Caco-2 (cell line): ENCODE data around the gene B3GAT3. TPM values are rescaled to one million over a fixed set of nuclear protein-coding genes. Genes with fewer than 3 reads are reported as not detected.

ENCODE experiments used
- BruUV-seq: library from RNA; stranded (reverse); fragments of 400-500 nt; replicated peaks from 2 replicates; lab custom pipeline; 2021; lab: Mats Ljungman, UMichigan
- CTCF ChIA-PET: fragments of 300-600 bp; sonication (Branson Sonifier 250); formaldehyde crosslinking; loops from one replicate; lab custom pipeline; 2022; ENCODE audit warnings: antibody characterized with exemption; lab: Charles Lee
- POLR2A ChIA-PET: fragments of 300-600 bp; sonication (Branson Sonifier 250); formaldehyde crosslinking; loops from one replicate; lab custom pipeline; 2022; ENCODE audit warnings: antibody characterized with exemption; lab: Charles Lee
- DNase-seq, 2 experiments: peaks; one replicate each; pipeline versions ENCODE4 v3.0.0 to v3.0.0-alpha.2; 2020 to 2022
- H3K27me3 ChIP-seq: replicated peaks from 2 replicates; pipeline ENCODE4 v1.6.0; 2011; ENCODE audit warnings: low read length; ENCODE audit not compliant: control insufficient read depth, insufficient read depth
- H3K36me3 ChIP-seq: 2 replicates; pipeline ENCODE4 v1.5.1; 2011; ENCODE audit warnings: low read length; ENCODE audit not compliant: control insufficient read depth, insufficient read depth
- H3K4me1 ChIP-seq: fragments of 250-450 bp; sonication (Bioruptor Pico); 2 replicates; pipeline ENCODE4 v1.5.1; 2020; ENCODE audit warnings: mild to moderate bottlenecking
- H3K4me3 ChIP-seq: 2 replicates; pipeline ENCODE4 v1.5.1; 2011; ENCODE audit warnings: low read depth, mild to moderate bottlenecking, control low read depth, low read length
- H3K9me3 ChIP-seq: fragments of 250-450 bp; sonication (Bioruptor Pico); 2 replicates; pipeline ENCODE4 v1.5.1; 2020; ENCODE audit warnings: mild to moderate bottlenecking, moderate library complexity
- H3K27ac Mint-ChIP-seq: one replicate; pipeline ENCODE4 v1.8.0; 2022; ENCODE audit warnings: mixed read lengths; ENCODE audit not compliant: unreplicated experiment
- H3K27me3 Mint-ChIP-seq: one replicate; pipeline ENCODE4 v1.8.0; 2022; ENCODE audit warnings: mixed read lengths; ENCODE audit not compliant: insufficient read depth, unreplicated experiment
- H3K36me3 Mint-ChIP-seq: one replicate; pipeline ENCODE4 v1.8.0; 2022; ENCODE audit warnings: mild to moderate bottlenecking, mixed read lengths; ENCODE audit not compliant: insufficient read depth, unreplicated experiment
- H3K4me1 Mint-ChIP-seq: one replicate; pipeline ENCODE4 v1.8.0; 2022; ENCODE audit warnings: low read depth, mixed read lengths; ENCODE audit not compliant: unreplicated experiment
- H3K4me3 Mint-ChIP-seq: one replicate; pipeline ENCODE4 v1.8.0; 2022; ENCODE audit warnings: mild to moderate bottlenecking, moderate library complexity, mixed read lengths; ENCODE audit not compliant: unreplicated experiment
- H3K9me3 Mint-ChIP-seq: one replicate; pipeline ENCODE4 v1.8.0; 2022; ENCODE audit warnings: mixed read lengths; ENCODE audit not compliant: unreplicated experiment
- CTCF ChIP-seq, 2 experiments: fragments of 200-600 bp in 1 of 2; IDR thresholded peaks; 1 replicate in 1 of 2; 2 replicates in 1 of 2; pipeline versions ENCODE4 v1.5.1 to v1.8.0; 2011 to 2022; ENCODE audit warnings: antibody characterized with exemption in 1 of 2, control low read depth in 1 of 2, inconsistent platforms in 1 of 2, low read depth in 1 of 2, low read length in 1 of 2, mild to moderate bottlenecking in 1 of 2, moderate library complexity in 1 of 2; ENCODE audit not compliant: insufficient read depth in 1 of 2, severe bottlenecking in 1 of 2, unreplicated experiment in 1 of 2
- intact Hi-C: fragments of 100-400 bp; cut with micrococcal nuclease; formaldehyde crosslinking; loops from one replicate; pipeline ENCODE4 v1.10.0; 2022; ENCODE audit not compliant: unreplicated experiment
- microRNA-seq: library from miRNA; unstranded; fragments of <30 nt; microRNA quantifications from one replicate; pipeline ENCODE4 v1.2.0, GENCODE V29; 2022
- total RNA-seq: library from RNA; stranded (reverse); gene quantifications from 2 replicates; pipeline ENCODE4 v1.2.3, GENCODE V29; 2022

Gene B3GAT3
- total RNA-seq, 1 experiment from 2014 or later: 37.6 TPM

DNA sequence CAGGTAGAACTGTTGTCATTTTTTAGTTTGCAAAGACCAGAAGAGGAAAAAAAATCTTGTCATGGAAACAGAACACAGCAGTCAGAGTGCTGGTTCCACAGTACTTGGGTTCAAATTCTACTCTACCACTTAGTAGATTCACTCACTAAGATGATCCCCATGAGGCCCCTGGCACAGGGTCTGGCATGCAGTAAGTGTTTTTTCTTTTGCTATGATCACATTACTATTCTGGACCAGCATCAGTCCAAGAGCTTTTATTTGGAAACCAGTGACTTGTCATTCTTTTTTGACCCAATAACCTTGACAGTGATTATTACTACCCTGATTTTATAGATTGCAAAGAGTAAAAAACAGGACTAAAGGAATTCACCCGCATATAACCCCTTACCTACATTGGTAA, 52.2 kb downstream of the B3GAT3 start:
- TF ChIP-seq CTCF (IDR thresholded peaks at IDR 0.05; ENCODE audit: insufficient read depth in 1 of 2, low read depth in 1 of 2, low read length in 1 of 2, severe bottlenecking in 1 of 2, unreplicated experiment in 1 of 2): no peak
- Histone ChIP-seq H3K27me3 (no peaks in the 10 kb centered on the region), H3K9me3 (no peaks in the 10 kb centered on the region), H3K4me1 (peaks cover 42% of the 10 kb centered on the region), H3K36me3 (peaks cover 9% of the 10 kb centered on the region), H3K4me3 (no peak overlapping the region)
- Mint-ChIP-seq H3K36me3 (peaks cover 100% of the 10 kb centered on the region), H3K4me3 (no peak overlapping the region), H3K27ac (no peak overlapping the region), H3K4me1 (peaks cover 48% of the 10 kb centered on the region), H3K9me3 (no peaks in the 10 kb centered on the region), H3K27me3 (no peaks in the 10 kb centered on the region)
- CTCF ChIA-PET: interaction anchor here (0.6 to 0.9 kb wide), 2 partner anchors 16 to 31 kb away, joined by 3 to 4 read pairs; no protein-coding TSS in a partner anchor
- no peak for DNase-seq
- no TSS peak for BruUV-seq
- POLR2A ChIA-PET: interaction anchor here (0.6 kb wide), 1 partner anchor 9 kb away, joined by 3 read pairs; no protein-coding TSS in a partner anchor
- intact Hi-C loops: no loop called here

GRCh38 chr11:62567018-62567633, 54.7 kb downstream of the B3GAT3 start:
- POLR2A ChIA-PET: interaction anchor here (0.6 to 0.9 kb wide), 2 partner anchors 25 to 59 kb away, joined by 3 read pairs; partner anchors contain the start of gene TUT1
- H3K36me3 Mint-ChIP-seq: peaks cover 100% of the 10 kb centered on the region

GRCh38 chr11:62566247-62566646, 55.5 kb downstream of the B3GAT3 start:
- no TSS peak for BruUV-seq
- Mint-ChIP-seq H3K4me3 (no peak overlapping the region), H3K4me1 (peaks cover 42% of the 10 kb centered on the region), H3K27ac (peak overlapping the region; percentile 6), H3K27me3 (no peaks in the 10 kb centered on the region), H3K9me3 (no peaks in the 10 kb centered on the region), H3K36me3 (peaks cover 100% of the 10 kb centered on the region)
- ChIA-PET POLR2A (interaction anchor here (0.9 to 1.5 kb wide), 2 partner anchors 8 to 26 kb away, joined by 3 to 15 read pairs; partner anchors contain the start of genes EEF1G and TUT1), CTCF (interaction anchor here (0.5 to 1.6 kb wide), 4 partner anchors 8 to 142 kb away, joined by 3 to 4 read pairs (median 4); partner anchors contain the start of gene EEF1G)
- intact Hi-C loops: no loop called here
- no peaks in the 10 kb centered on the region for H3K9me3 ChIP-seq
- no peak for TF ChIP-seq CTCF (IDR thresholded peaks at IDR 0.05; ENCODE audit: insufficient read depth in 1 of 2, low read depth in 1 of 2, low read length in 1 of 2, severe bottlenecking in 1 of 2, unreplicated experiment in 1 of 2)
- H3K27me3 ChIP-seq: no peaks in the 10 kb centered on the region
- peaks cover 51% of the 10 kb centered on the region for H3K4me1 ChIP-seq
- no peak for DNase-seq
- no peak overlapping the region for H3K4me3 ChIP-seq
- H3K36me3 ChIP-seq: peaks cover 6% of the 10 kb centered on the region

More at GRCh38 chr11:62567018-62567633, 54.7 kb downstream of the B3GAT3 start:
- no peak for TF ChIP-seq CTCF (IDR thresholded peaks at IDR 0.05; ENCODE audit: insufficient read depth in 1 of 2, low read depth in 1 of 2, low read length in 1 of 2, severe bottlenecking in 1 of 2, unreplicated experiment in 1 of 2)
- intact Hi-C loops: no loop called here
- H3K9me3 ChIP-seq: no peaks in the 10 kb centered on the region
- no peak for DNase-seq
- no peaks in the 10 kb centered on the region for H3K27me3 ChIP-seq
- peaks cover 42% of the 10 kb centered on the region for H3K4me1 Mint-ChIP-seq
- CTCF ChIA-PET: interaction anchor here (0.7 kb wide), 1 partner anchor 220 kb away, joined by 3 read pairs; no protein-coding TSS in a partner anchor
- no peak overlapping the region for H3K4me3 Mint-ChIP-seq
- no peaks in the 10 kb centered on the region for H3K9me3 Mint-ChIP-seq
- no peaks in the 10 kb centered on the region for H3K27me3 Mint-ChIP-seq
- H3K4me1 ChIP-seq: peaks cover 54% of the 10 kb centered on the region
- H3K27ac Mint-ChIP-seq: peak overlapping the region; percentile 51
- peaks cover 9% of the 10 kb centered on the region for H3K36me3 ChIP-seq
- no peak overlapping the region for H3K4me3 ChIP-seq
- no TSS peak for BruUV-seq

Small RNA genes within 50 kb of the gene (microRNA-seq; reads per million reads assigned to microRNA genes)
- gene MIR6747: 3.0 reads per million, percentile 19 among the genes with 10 or more reads in this experiment

Other genes starting within 250 kb of the B3GAT3 start
- not detected in 2 replicates for gene SCGB1A1, start 203.0 kb downstream of the B3GAT3 start, total RNA-seq
- 312 and 324 TPM in 2 replicates for gene AHNAK, start 75.2 kb downstream of the B3GAT3 start, total RNA-seq
- 2,004 and 2,035 TPM in 2 replicates for gene EEF1G, start 48.1 kb downstream of the B3GAT3 start, total RNA-seq
- 27.2 and 30.2 TPM in 2 replicates for gene TUT1, start 30.5 kb downstream of the B3GAT3 start, total RNA-seq
- gene MTA2, start 20.1 kb downstream of the B3GAT3 start, total RNA-seq: 134 and 135 TPM in 2 replicates
- 61.2 and 68.7 TPM in 2 replicates for gene EML3, start 9.2 kb downstream of the B3GAT3 start, total RNA-seq
- gene ROM1, start 8.7 kb downstream of the B3GAT3 start, total RNA-seq: 1.1 and 1.3 TPM in 2 replicates
- gene GANAB, start 24.6 kb upstream of the B3GAT3 start, total RNA-seq: 414 and 442 TPM in 2 replicates
- 22.2 TPM in 2 replicates for gene INTS5, start 31.3 kb upstream of the B3GAT3 start, total RNA-seq
- gene C11orf98, start 43.2 kb upstream of the B3GAT3 start, total RNA-seq: 115 and 123 TPM in 2 replicates
- 38.2 and 40.1 TPM in 2 replicates for gene CSKMT, start 43.3 kb upstream of the B3GAT3 start, total RNA-seq
- 23.9 and 24.0 TPM in 2 replicates for gene UQCC3, start 49.7 kb upstream of the B3GAT3 start, total RNA-seq
- 11.9 and 13.6 TPM in 2 replicates for gene LBHD1, start 50.3 kb upstream of the B3GAT3 start, total RNA-seq
- gene UBXN1, start 57.1 kb upstream of the B3GAT3 start, total RNA-seq: 116 and 118 TPM in 2 replicates
- 0.35 and 0.64 TPM in 2 replicates for gene LRRN4CL, start 67.5 kb upstream of the B3GAT3 start, total RNA-seq
- gene BSCL2, start 85.4 kb upstream of the B3GAT3 start, total RNA-seq: 39.2 and 48.2 TPM in 2 replicates
- gene GNG3, start 85.7 kb upstream of the B3GAT3 start, total RNA-seq: not detected in 2 replicates
- 60.0 and 62.9 TPM in 2 replicates for gene HNRNPUL2, start 105.5 kb upstream of the B3GAT3 start, total RNA-seq
- 47.0 and 53.6 TPM in 2 replicates for gene TTC9C, start 106.5 kb upstream of the B3GAT3 start, total RNA-seq
- 8.2 and 10.9 TPM in 2 replicates for gene ZBTB3, start 132.2 kb upstream of the B3GAT3 start, total RNA-seq
- 139 TPM in 2 replicates for gene POLR2G, start 139.6 kb upstream of the B3GAT3 start, total RNA-seq
- 26.8 and 30.1 TPM in 2 replicates for gene TAF6L, start 149.4 kb upstream of the B3GAT3 start, total RNA-seq
- gene TMEM179B, start 165.4 kb upstream of the B3GAT3 start, total RNA-seq: 59.9 and 68.4 TPM in 2 replicates
- gene TMEM223, start 170.0 kb upstream of the B3GAT3 start, total RNA-seq: 22.7 and 28.1 TPM in 2 replicates
- 77.5 and 77.6 TPM in 2 replicates for gene NXF1, start 183.5 kb upstream of the B3GAT3 start, total RNA-seq
- 39.9 and 44.2 TPM in 2 replicates for gene STX5, start 210.1 kb upstream of the B3GAT3 start, total RNA-seq
- 0.95 TPM in 1 of 2 replicates, not detected in the other for gene TEX54, start 210.9 kb upstream of the B3GAT3 start, total RNA-seq
- 112 and 115 TPM in 2 replicates for gene WDR74, start 217.6 kb upstream of the B3GAT3 start, total RNA-seq